NK-92 (cell line): ENCODE results near the gene NME7.
"Not testable (repeated sequence)": the region's sequence is repeated elsewhere in the genome, so short reads cannot be mapped to it uniquely, and the experiment has no call there.

Experiments used
- DNase-seq: peaks from one replicate; lab custom pipeline; 2025; ENCODE audit not compliant: unreplicated experiment; lab: John Stamatoyannopoulos, UW

Gene NME7, protein sequence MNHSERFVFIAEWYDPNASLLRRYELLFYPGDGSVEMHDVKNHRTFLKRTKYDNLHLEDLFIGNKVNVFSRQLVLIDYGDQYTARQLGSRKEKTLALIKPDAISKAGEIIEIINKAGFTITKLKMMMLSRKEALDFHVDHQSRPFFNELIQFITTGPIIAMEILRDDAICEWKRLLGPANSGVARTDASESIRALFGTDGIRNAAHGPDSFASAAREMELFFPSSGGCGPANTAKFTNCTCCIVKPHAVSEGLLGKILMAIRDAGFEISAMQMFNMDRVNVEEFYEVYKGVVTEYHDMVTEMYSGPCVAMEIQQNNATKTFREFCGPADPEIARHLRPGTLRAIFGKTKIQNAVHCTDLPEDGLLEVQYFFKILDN

DNA sequence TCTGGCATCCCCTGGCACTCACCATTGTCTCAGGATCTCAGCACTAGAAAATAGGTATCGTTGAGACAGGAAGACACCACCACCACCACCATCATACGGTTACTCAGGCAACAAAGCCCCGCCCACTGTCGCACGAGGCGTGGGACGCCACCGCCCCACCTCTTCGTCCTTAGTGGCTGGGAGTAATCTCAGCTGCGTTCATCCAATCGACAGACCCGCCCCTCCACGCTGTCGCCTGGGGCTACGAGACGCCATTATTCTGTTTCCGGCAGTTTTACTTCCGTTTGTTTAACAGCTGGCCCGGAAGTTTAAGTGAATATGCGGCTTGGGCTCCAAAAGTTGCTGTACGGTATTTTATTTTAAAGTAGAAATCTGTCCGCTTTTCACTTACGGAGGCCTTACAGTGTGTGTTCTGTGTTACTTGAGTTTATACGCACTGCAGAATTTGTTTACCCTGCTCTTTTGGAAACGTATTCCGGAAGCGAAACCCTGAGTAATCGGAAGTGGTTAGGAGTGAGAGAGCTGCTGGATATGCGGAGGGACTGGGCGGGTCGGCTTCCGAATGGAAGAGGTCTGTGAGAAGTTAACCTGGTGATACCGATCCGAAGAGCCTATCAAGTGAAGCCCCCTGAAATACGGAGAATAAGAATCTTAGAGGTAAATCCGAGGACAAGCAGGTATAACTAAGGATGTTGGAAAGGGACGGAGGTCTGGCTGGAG is at the start of gene NME7, which contains the start of gene BLZF1:
Gene NME7, minus strand, starts transcription at position 112 of the 720 bp plus-strand sequence. Its CDS starts 87 bp downstream, at position 25.
Gene BLZF1, plus strand, starts transcription at position 510 of the 720 bp plus-strand sequence. CDS start 1,328 bp downstream, outside the sequence.
- peak; percentile 85 for DNase-seq

DNA sequence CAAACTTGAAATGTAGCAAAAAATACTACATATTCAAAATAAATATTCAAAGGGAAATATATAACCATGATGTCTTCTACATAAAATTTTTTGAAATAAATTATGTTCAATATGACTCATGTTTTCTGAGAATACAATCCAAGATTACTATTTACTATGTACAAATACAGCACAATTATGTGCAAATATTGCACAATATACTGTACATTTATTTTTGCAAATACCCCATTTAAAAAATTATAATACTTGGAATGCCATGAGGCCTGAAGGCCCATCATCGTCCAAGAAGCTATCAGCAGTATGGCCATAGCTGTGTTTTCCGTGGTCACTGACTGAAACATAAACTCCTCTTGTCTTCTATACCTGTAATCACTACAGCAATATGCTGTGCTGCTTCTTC is 47.4 kb upstream of the NME7 start:
- DNase-seq: no peak

DNA sequence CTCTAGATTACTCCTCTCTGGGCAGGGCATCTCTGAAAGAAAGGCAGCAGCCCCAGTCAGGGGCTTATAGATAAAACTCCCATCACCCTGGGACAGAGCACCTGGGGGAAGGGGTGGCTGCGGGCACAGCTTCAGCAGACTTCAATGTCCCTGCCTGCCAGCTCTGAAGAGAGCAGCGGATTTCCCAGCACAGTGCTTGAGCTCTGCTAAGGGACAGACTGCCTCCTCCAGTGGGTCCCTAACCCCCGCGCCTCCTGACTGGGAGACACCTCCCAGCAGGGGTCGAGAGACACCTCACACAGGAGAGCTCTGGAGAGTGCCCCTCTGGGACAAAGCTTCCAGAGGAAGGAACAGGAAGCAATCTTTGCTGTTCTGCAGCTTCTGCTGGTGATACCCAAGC is 40.7 kb upstream of the NME7 start:
- DNase-seq: not testable (repeated sequence)

DNA sequence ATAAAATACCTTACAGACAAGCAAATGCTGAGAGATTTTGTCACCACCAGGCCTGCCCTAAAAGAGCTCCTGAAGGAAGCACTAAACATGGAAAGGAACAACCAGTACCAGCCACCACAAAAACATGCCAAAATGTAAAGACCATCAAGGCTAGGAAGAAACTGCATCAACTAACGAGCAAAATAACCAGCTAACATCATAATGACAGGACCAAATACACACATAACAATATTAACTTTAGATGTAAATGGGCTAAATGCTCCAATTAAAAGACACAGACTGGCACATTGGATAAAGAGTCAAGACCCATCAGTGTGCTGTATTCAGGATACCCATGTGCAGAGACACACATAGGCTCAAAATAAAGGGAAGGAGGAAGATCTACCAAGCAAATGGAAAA is 35.0 kb upstream of the NME7 start:
- DNase-seq: not testable (repeated sequence)

DNA sequence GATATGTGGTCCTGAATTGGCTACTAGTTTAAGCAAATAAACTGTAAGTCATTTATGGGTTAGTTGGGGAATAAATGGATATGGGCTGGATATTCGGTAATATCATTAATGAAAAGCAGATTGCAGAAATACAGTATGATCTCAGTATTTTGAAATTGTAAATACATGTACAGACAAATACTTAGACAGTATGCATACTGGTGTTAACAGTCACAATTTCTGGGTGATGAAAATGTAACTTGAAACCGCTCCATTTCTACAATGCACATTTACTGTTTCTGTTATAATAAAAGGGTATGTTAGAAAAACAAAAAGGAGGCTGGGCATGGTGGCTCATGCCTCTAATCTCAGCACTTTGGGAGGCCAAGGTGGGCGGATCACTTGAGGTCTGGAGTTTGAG is 28.4 kb upstream of the NME7 start:
- DNase-seq: no peak

DNA sequence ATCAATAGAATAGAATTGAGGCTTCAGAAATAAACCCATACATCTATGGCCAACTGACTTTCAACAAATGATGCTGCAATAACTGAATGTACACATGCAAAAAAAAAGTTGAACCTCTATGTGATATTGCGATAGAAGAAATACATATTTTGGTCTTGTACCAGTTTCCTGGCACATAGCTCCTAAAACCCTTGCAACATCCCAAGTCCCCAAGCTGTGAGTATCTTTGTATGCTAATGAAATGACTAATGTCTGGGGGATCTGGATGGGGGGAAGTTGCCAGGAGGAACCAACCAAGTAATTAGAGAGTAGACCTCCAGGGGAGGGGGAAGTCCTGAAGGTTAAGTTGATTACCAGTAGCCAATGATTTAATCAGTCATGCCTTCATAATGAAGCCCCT is 24.8 kb upstream of the NME7 start:
- DNase-seq: no peak

DNA sequence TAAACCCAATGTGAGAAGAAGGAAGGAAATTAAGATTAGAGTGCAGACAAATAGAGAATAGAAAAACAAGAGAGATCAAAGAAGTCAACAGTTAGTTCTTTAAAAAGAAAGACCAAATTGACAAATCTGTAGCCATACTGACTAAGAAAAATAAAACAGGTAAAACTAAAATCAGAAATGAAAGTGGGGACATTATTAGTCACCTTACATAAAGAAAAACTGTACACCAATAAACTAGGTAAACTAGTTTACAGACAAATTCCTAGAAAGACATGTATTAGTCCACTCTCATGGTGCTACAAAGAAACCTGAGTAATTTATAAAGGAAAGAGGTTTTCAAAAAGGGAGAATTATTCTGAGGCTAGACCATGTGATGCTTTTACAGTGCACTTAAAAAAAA is 22.7 kb upstream of the NME7 start:
- DNase-seq: no peak

DNA sequence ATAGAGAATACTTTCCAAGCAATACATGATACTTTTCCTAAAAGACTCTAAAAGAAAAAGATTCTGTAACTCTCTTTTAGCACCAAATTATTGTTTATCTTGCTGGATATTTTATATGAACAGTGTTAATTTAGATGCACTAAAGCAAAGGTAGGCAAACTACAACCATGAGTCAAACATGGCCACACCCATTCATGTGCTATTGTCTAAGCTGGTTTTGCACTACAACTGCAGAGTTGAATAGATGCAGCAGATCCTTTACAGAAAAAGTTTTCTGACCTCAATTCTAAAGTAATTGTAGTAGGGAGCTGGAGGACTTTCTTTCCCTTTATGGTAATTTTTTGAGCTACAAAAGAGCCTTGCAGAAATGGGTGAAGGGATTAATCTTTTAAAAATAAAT is 19.8 kb upstream of the NME7 start:
- DNase-seq: no peak

DNA sequence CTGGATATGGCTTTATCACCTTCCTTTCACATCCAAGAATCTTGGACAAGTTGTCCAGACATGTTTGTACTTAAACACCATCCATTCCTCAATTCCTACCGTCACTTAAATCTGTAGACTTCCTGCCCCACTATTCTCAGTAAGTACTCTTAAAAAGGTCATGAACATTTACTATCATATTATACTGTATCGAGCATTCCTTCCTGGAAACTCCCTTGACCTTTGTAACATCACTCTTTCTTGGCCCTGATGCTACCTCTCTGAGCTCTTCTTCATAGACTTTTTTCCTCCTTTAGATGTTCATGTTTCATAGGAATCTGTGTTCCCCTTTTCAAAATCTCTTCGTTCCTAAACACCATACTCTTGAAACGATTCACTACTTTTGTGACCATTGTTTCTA is 15.9 kb upstream of the NME7 start:
- DNase-seq: no peak

DNA sequence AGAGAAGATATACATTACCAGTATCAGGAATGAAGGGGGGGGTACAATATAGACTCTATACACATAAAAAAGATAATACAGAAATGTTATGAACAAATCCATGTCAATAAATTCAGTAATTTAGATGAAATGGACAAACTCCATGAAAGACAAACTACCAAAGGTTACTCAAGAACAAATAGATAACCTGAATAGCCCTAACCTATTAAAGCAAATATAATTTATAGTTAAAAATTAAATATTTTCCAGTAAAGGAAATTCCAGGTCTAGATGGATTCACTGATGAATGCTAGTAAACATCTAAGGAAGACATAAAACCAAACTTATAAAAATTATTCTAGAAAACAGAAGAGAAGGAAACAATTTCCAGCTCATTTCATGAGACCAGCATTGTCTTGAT is 13.6 kb upstream of the NME7 start:
- DNase-seq: no peak

DNA sequence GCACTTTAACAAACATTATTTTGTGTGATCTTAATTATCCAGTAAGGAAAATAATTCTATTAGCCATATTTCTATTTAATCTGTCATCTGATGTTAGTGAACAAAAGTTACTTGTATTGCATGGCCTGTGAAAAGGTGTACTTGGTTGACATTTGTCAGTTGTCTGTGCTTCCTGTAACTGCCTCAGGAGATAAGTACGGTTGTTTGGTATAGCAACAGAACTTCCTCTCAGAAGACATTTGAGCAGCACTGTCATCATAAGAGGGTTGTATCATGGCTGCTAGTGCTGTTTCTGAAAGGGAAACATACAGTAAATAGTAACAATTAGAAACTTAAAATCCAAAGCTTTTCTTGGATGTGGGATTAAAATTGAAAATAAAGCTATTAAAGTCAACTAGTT is 3.8 kb upstream of the NME7 start:
- no peak for DNase-seq

DNA sequence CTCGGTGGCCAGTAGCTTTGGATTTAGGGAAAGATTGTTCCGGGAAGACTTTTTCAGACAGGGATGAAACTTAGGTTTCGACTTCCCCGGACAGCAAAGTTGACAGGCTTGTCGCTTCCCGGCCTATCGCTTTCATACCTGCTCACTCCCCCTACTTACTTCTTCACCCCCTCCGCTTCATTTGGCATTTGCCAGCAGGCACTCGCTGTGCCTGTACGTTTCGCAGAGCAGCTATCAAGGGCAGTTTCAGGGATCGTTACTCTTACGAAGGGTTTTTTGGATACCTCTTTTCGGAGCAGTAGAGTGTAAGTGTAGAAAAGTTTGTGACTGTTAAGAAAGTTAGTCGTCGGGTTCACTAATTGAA is 791 bp upstream of the NME7 start:
- no peak for DNase-seq

DNA sequence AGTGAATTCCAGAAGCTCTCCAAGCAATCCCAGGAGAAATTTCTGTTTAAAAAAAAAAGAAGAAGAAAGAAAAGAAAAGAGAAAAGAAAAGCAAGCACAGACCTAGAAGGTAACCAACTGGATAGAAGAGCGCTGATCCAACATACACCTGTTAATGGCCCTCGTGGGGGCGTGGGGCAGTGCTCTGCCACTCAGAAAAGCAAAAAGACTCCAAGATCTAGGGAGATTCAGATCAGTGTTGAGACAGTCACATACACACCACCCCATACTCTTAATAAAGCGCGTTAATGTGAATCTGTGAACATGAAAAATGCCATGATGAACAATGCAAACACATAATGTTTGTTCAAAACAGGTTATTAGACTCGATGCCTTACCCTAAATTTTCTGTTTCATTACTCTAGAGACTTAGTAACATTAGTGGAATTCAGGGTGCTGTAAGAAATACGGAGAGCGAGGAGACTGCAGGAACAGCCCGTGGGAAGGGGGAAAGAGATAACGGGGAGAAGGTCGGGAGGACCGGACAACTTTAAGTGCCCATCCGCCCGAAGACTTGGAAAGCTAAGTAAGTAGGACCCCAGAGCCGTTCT is 406 bp downstream of the NME7 start:
- DNase-seq: no peak

DNA sequence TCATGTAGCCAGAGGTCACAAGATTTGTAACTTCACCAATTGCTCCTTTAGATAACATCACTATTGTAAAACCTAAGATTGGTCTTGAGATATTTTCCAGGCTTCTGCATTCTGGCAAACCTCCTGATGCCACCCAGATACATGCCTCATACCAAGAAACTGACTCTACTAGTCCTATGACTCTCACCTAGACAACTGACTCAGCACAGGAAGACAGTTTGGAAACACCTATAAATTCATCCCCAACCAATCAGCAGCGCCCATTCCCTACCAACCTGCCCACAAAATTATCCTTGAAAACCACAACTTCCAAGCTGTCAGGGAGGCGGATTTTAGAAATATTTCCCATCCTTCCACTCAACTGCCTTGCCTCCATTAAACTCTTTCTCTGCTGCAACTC is 2.6 kb downstream of the NME7 start:
- DNase-seq: no peak

DNA sequence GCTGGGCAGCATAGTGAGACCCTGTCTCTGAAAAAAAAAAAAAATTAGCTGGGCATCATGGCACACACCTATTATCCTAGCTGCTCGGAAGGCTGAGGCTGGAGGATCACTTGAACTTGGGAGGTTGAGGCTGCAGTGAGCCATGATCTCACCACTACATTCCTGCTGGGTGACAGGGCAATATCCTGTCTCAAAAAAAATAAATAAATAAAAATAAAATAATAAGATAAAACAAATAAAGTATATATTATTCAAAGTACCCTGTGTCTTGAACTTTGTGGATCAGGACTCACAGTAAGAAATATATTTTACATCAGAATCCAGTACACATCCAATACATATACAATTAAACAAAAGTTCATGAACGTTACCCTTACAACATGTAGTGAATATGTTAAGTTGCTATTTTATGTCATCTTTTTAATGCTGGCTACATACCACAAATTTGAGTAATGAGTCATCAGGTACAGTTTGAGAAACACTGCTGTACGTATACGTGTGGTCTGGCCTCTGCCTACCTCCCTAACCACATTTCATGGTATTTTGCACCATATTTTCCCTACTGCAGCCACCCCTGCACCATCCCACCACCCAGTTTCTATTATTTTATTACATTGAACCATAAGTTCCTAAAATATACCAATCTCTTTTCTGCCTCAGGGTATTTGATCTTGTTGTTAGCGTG is 4.4 kb downstream of the NME7 start:
- no peak for DNase-seq

DNA sequence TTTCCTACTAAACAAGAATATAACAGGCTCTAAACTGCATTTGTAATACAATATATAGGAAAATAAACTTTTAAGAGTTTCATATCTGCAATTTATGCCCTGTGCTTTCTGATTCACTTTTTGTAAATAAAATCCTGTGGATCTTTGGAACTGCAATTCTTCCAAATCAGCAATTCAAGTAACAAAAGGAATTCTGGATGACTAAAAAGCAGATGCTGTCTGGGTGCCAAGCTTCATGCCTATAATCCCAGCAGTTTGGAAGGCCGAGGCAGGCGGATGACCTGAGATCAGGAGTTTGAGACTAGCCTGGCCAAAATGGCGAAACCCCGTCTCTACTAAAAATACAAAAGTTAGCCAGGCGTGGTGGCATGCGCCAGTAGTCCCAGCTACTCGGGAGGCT is 6.3 kb downstream of the NME7 start:
- no peak for DNase-seq

DNA sequence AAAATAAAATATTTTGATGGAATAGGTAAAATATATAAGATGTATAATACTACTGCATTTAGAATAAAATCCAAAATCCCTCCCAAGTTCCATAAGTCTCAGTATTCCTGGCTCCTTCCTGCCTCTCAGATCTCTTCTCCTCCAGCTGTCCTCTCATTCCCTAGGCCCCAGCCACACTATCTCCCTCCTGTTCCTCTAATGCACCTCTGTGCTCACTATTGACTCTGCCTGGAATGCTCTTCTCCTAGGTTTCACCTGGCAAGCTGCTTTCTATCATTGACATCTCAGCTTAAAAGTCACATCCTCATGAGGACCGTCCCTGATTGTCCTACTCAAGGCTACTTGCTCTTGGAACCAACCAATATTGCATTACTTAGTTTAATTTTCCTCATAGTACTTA is 7.2 kb downstream of the NME7 start:
- DNase-seq: no peak

DNA sequence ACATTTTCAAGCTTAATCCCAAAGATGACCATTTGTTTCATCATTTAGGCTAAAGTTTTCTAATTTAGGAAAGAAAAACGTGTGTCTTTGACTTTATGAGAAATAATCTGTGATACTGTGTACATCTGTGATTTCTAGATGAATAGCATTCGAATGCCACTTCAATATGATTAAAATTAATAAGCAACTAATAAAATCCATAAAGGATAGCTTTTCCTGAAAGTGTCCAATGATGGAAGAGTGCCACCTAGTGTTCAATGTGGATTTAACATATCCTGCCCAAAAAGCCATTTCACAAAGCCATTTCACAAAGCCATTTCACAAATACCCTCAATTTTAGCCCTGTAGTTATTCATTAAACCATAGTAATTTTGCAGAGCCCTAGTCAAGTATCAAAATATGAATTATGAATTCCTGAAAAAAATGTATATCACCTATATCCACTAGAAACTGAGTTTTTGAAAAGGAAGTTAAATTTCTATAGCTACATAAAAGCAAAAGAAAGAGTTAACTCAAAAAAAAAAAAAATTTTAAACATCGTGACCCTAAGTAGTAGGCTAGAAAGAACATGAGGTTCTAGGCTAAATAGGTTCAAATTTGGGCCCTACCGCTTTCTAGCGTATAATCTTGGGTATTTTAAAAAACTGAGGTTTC is 19.1 kb downstream of the NME7 start:
- no peak for DNase-seq

DNA sequence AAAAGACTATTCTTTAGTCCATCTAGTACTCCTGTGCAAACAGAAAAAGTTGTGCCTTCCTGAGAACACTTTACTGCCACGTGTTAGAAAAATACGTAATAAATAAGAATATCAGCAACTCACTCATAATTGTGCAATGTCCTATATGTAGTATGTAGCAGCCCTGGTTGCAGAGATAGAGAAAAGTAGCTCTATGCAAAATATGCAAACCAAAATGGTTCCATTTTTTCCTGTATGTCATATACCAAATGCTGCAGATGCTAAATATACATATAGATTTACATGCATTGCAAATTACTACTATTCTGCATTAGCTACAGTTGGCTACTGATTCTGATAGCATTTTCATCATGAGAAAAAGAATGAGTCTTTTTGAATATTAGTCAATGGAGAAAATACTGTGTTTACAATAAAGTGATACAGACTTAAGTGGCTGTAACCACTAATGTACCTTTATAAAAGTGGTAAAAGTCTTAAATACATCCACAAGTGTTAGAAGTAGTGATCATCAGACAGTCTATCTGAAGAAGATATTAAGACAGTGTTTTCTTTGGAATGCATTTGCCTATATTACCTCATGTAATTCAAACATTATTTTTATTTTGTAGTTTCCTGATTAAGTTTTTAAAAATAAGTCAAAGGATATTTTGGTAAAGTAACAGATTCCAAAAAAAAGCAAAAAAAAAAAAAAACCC is 19.8 kb downstream of the NME7 start:
- DNase-seq: no peak

DNA sequence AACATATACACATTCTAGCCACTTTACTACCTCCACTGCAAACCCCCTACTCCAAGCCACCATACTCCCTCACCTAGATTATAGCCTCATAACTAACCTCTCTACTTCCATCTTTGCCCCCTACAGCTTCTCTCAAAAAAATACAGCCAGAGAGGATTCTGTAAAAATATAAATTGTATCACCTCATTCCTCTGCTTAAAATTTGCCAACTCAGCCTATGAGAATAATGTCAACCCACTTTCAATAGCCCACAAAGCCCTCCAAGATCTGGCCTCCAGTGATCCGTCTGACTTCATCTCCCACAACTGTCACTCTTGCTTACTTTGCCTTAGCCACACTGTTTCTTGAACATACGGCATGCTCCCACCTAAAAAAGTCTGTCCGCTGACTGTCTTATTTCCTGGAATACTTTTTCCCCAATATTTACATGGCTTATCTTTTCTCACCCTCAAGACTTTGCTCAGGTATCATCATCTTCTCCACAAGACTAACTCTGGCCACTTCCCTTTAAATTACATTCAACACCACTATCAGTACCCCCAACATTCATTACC is 21.5 kb downstream of the NME7 start:
- no peak for DNase-seq
